IPS-NIHi7 (cell line): ENCODE measurements around the gene UQCRC1.

Experiments used
- DNase-seq: peaks from one replicate; pipeline ENCODE4 v3.0.0; 2012; ENCODE audit warnings: mixed read lengths; ENCODE audit errors: extremely low spot score

Gene UQCRC1

GRCh38 chr3:48572517-48572916 lies 36.9 kb downstream of the UQCRC1 start:
- DNase-seq, result no peak

- DNase-seq, result no peak
These were observed 37.5 kb downstream of the UQCRC1 start for GRCh38 chr3:48571938-48572337.

GRCh38 chr3:48569808-48570450 lies 39.5 kb downstream of the UQCRC1 start:
- DNase-seq, result no peak

DNA sequence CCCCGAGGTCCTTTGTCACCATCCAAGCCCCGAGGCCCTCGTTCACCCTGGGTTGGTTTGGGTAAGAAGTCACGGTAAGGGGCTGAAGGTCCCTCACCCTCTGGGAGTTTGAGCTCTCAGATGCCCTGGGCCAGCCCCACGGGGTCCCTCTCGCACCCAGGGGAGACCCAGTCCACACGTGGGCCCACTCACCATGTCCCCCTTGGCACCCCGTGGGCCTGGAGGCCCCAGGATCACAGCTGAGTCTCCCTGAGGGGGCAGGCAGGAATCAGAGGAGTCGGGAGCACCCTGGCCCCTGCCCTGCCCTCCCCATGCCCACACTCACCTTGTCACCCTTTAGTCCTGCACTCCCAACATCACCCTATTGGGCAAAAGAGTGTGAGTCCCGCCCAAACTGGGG lies 40.0 kb downstream of the UQCRC1 start:
- DNase-seq, result no peak

DNA sequence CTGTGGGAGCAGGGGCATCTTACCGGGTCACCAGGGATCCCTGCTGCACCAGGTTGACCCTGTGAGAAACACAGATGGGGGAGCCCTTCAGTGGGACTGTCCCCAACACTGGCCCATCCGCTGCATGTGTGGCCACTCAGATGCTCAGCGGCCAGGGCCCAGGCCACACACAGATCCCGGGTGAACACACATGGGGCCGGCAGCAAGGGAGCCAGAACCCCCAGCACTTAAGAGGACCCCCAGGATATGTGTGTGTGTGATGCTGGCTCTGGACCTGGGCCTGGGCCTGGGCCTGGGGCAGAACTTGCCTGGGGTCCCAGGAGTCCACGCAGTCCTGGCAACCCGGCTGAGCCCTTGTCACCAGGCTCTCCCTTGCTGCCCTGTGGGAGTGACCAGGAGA lies 41.0 kb downstream of the UQCRC1 start:
- no peak for DNase-seq

GRCh38 chr3:48567500-48567899 lies 41.9 kb downstream of the UQCRC1 start:
- no peak for DNase-seq

DNA sequence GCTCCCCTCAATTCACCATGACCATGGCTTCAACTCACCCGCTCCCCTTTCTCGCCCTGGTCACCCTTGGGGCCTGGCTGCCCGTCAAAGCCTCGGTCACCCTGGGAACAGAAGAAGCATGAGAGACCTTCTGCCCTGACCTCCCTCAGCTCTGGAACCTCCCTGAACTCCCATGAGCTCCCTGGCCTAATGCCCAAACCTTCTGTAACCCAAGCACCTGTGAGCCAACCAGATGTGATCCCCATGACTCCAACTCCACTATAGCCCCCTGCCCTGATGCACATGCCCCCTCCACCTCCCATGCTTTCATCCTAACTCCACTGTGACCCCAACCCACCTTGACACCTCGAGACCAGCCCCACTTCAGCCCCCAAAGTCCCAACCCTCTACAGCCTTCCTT lies 42.4 kb downstream of the UQCRC1 start:
- no peak for DNase-seq

GRCh38 chr3:48566401-48566760 lies 43.1 kb downstream of the UQCRC1 start:
- no peak for DNase-seq

- DNase-seq, result no peak
These were observed 43.6 kb downstream of the UQCRC1 start for GRCh38 chr3:48565591-48566400.

DNA sequence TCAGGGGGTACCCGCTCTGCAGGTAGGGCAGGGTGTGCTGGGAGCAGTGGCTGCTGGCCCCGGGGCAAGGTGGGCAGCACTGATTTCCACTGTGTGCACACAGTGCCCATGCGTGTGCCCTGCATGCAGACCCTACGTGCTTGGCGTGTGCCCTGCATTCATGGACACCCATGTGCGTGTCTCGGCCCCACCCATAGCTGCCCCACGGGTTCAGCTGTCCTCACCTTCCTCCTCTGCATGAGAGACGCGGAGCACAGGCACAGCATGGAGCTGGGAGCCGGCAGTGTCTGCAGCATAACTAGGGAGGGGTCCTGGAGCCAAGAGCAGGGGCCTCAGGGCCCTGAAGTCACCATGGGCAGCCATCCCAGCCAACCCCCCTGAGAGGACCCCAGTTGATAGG lies 44.3 kb downstream of the UQCRC1 start:
- DNase-seq, result no peak

GRCh38 chr3:48564667-48565066 lies 44.8 kb downstream of the UQCRC1 start:
- no peak for DNase-seq

GRCh38 chr3:48564022-48564421 lies 45.4 kb downstream of the UQCRC1 start:
- no peak for DNase-seq

- DNase-seq, result no peak
These were observed 46.0 kb downstream of the UQCRC1 start, which contains the start of gene UCN2 for GRCh38 chr3:48563382-48563918. TSS of gene UCN2 (minus strand) at chr3:48563781. CDS start at chr3:48563124, 657 bp downstream.

DNA sequence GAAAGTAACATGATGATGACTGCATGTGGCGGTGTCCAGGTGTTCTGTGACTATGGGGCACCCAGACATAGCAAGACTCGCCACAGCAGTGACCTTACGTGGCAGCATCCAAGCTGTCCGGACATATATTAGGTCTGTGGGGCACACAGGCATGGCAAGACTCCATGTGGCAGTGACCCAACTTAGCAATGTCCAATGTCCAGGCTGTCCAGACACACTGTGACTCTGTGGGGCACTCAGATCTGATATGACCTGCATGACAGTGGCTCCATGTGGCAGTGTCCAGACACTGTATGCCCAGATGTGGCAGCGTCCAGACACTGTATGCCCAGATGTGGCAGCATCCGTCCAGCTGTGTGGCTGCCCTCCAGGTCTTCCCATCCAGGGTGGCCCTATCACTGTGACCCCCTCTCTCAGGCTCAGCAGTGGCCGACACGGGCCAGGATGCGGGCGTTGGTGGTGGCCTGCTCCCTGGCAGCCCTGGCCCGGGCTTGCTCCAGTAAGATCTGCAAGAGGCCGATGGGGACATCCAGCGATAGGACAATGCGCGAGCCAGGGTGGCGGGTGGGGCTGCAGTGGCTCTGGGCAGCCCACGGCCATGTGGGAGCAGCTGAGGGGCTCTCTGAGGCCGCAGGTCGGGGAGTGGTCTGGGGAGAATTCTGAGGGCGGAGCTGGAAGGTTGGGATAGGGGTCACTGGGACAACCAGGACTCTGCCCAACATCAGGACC lies 46.9 kb downstream of the UQCRC1 start:
- no peak for DNase-seq

GRCh38 chr3:48561045-48561736 lies 48.3 kb downstream of the UQCRC1 start:
- DNase-seq, result peak; percentile 85

DNA sequence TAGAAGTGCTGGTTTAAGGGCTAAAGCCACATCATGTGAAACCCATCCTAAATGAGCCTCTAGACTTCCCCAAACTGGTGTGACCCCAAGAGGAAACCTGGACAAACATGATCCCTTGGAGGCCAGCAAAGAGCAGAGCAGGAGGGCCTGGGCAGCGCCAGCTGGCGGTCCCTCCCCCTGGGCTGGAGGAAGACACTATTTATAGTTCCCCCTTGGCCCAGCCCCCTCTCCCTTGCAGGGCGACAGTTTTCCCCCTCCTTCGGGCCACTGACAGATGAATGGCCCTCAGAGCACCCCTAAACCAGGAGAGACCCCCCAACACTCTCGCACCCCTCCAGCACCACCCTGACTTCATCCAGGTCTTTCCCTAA lies 48.8 kb downstream of the UQCRC1 start:
- no peak for DNase-seq

DNA sequence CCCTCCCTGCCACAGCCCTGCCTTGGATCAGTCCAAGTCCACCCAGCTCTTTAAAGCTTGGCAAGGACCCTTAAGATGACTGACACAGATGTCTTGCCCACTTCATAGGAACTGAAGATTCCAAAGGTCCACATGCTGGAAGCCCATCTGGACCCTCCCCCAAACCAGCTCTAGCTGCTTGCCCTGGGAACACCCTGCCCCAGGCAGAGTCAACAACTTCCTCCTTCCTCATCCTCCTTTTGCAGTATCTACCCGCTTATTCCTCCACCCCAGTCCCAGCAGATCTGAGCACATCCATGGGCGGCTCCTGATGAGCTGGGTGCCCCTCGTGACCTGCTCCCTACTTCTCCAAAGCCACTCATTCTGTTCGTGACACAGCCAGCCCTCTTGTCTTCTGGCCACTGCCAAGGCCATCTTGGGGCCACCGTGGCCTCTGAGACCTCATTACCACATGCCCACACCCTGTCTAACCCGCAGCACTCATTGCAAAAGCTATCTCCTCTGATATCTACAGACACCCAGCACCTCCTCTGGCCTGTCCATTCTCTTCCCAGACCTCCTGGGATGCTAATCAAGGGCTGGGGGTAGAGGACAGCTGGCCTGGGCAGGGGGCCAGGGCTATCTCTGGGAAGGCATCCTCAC lies 50.8 kb downstream of the UQCRC1 start:
- no peak for DNase-seq

DNA sequence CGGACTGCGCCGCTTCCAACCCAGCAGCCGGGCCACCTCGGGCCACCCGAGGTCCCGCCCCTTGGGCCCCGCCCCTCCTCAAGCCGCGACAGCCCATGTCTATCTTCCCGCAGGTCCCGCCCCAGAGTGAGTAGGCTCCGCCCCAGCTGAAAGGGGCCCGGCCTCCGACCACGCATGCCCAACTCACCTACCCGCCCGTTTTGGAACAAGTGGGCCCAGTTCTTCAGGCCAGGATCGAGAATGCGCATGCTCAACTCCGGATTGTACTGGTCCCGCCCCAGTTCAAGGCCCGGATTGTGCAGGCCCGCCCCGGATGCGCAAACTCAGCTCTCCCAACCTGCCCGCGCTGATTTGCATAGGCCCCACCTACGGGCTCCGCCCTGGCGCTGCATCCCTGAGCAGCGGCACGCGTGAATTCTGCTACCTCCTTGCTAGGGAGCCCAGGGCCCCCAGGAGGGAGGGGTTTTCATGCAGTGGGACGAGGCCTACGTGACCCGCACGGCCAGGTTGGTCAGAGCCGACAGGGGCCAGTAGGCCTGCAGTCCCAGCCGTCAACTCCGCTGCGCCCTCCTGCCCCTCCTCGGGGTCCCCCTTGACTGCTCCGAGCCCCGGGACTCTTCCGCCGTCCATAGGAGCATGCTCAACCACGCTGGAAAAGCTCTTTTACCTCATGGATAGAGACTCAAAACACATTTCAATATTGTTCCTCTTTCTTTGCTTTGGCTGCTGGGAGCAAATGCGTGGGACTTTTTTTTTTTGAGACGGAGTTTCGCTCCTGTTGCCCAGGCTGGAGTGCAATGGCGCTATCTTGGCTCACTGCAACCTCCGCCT lies 52.4 kb downstream of the UQCRC1 start, which contains the start of gene PFKFB4:
PFKFB4 (minus strand) TSS at position 8 of the 831 bp plus-strand sequence. CDS start 26 bp downstream, outside the sequence.
- DNase-seq, result peak; percentile 98

- DNase-seq, result no peak
These were observed 53.3 kb downstream of the UQCRC1 start for GRCh38 chr3:48555949-48556795.
